OCI-LY3 (cell line): ENCODE results near the gene ADA.

ENCODE experiments used
- CTCF ChIP-seq: fragments of 200-600, 300-600 bp; sonication (generic); IDR thresholded peaks from 2 replicates; pipeline ENCODE4 v1.5.1; 2014; ENCODE audit warnings: antibody characterized with exemption, low read length, low read depth
- EZH2phosphoT487 ChIP-seq: fragments of 200-600 bp; shearing (Covaris generic); IDR thresholded peaks from 2 replicates; pipeline ENCODE4 v1.6.1; 2018; ENCODE audit warnings: antibody characterized with exemption, mixed run types, low read depth

- TF ChIP-seq CTCF (no peak), EZH2phosphoT487 (no peak)
Observed at GRCh38 chr20:44596876-44597275, 54.6 kb downstream of the ADA start.
